Lower leg skin (tissue), 4 donors: ENCODE measurements around the gene FAM124B. TPM values are rescaled to one million over a fixed set of nuclear protein-coding genes. Genes with fewer than 3 reads are reported as not detected.

ENCODE experiments used
- DNase-seq, 2 donors: peaks; one replicate each; pipeline ENCODE4 v3.0.0-alpha.2; 2019; ENCODE audit warnings: low spot score in 2 of 2
- H3K4me3 ChIP-seq: fragments of 200-600 bp; sonication (generic); 2 replicates; pipeline ENCODE4 v1.5.1; 2017; ENCODE audit warnings: mild to moderate bottlenecking, low read depth; ENCODE audit not compliant: poor library complexity, severe bottlenecking
- CTCF ChIP-seq, 3 donors: fragments of 450-650 bp; IDR thresholded peaks; one replicate each; pipeline ENCODE4 v1.5.1; 2016; ENCODE audit warnings: antibody characterized with exemption in 3 of 3, mild to moderate bottlenecking in 3 of 3, moderate library complexity in 2 of 3
- POLR2A ChIP-seq, 2 donors: fragments of 450-650 bp; IDR thresholded peaks; one replicate each; pipeline ENCODE4 v1.6.1; 2016 to 2017; ENCODE audit warnings: antibody characterized with exemption in 2 of 2, mild to moderate bottlenecking in 1 of 2, moderate library complexity in 1 of 2
- WGBS, 2 donors: methylation state at CpG; one replicate each; pipeline ENCODE4 v1.1.5; 2018; 5-methylcytosine and 5-hydroxymethylcytosine counted together
- intact Hi-C: fragments of 100-400 bp; cut with DNase I; formaldehyde crosslinking; loops from one replicate; pipeline ENCODE4 v1.15.0; 2023; ENCODE audit warnings: low total_unique reads
- total RNA-seq, 4 donors: library from RNA; depleted of rRNA; stranded (reverse); fragments of >200 nt; gene quantifications; one replicate each; pipeline ENCODE4 v1.1.0, GENCODE V29; 2016

FAM124B gene
- total RNA-seq, 4 donors from 2014 or later: 0.55 to 3.9 (median 2.2) TPM

- no peak for DNase-seq
- intact Hi-C loops: no loop called here
- WGBS, 2 donors: 66 to 88% methylated on average over 9 of the region's 9 CpGs
- TF ChIP-seq CTCF (IDR thresholded peaks at IDR 0.05) (no peak), POLR2A (IDR thresholded peaks at IDR 0.05) (no peak)
- no peak overlapping the region for H3K4me3 ChIP-seq
Observed at GRCh38 chr2:224395620-224396390, 6.1 kb downstream of the FAM124B start.

GRCh38 chr2:224393157-224393872 is 8.6 kb downstream of the FAM124B start:
- no peak for DNase-seq
- WGBS, 2 donors: 94 to 98% methylated on average over 3 of the region's 3 CpGs
- TF ChIP-seq CTCF (IDR thresholded peaks at IDR 0.05): no peak
- no peak for TF ChIP-seq POLR2A (IDR thresholded peaks at IDR 0.05)
- intact Hi-C loops: no loop called here
- H3K4me3 ChIP-seq: no peak overlapping the region

GRCh38 chr2:224392545-224392944 is 9.4 kb downstream of the FAM124B start:
- TF ChIP-seq POLR2A (IDR thresholded peaks at IDR 0.05): no peak
- TF ChIP-seq CTCF (IDR thresholded peaks at IDR 0.05): no peak
- WGBS, 2 donors: 57 to 65% methylated on average over 4 of the region's 4 CpGs
- DNase-seq: no peak
- H3K4me3 ChIP-seq: no peak overlapping the region
- intact Hi-C loops: no loop called here

GRCh38 chr2:224389317-224389716 is 12.6 kb downstream of the FAM124B start:
- DNase-seq: no peak
- intact Hi-C loops: no loop called here
- 68 to 72% methylated on average over 5 of the region's 5 CpGs for WGBS, 2 donors
- no peak for TF ChIP-seq CTCF (IDR thresholded peaks at IDR 0.05)
- TF ChIP-seq POLR2A (IDR thresholded peaks at IDR 0.05): no peak
- no peak overlapping the region for H3K4me3 ChIP-seq

- DNase-seq: no peak
- no peak overlapping the region for H3K4me3 ChIP-seq
- TF ChIP-seq POLR2A (IDR thresholded peaks at IDR 0.05) (no peak), CTCF (IDR thresholded peaks at IDR 0.05) (no peak)
- intact Hi-C loops: no loop called here
- WGBS, 2 donors: 71 to 80% methylated on average over 2 of the region's 2 CpGs
Observed at GRCh38 chr2:224386876-224387275, 15.0 kb downstream of the FAM124B start.
